Embryonic facial prominence (tissue), 1 donor: ENCODE results near the gene CEP128.

Source experiments
- DNase-seq: peaks from one replicate; pipeline ENCODE4 v3.0.0-alpha.2; 2016; ENCODE audit errors: extremely low spot score

Gene CEP128

GRCh38 chr14:80545935-80546854 is 395.3 kb downstream of the CEP128 start:
- DNase-seq: no peak

DNA sequence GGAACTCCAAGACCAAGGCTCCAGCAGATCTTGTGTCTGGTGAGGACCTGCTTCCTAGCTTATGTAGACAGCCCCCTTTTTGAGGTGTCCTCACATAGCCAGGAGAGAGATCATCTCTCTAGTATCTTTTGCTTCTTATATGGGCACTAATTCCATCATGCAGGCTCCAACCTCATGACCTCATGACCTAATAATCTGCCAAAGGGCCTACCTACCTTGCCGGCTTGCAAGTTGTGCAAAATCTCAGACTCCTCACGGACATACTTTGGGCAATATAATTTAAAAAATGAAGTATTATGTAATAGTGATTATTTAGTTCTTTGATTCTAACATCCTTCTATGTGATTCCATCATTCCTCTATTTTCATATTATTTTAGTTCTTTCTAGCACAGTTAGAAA is 397.2 kb downstream of the CEP128 start:
- no peak for DNase-seq

DNA sequence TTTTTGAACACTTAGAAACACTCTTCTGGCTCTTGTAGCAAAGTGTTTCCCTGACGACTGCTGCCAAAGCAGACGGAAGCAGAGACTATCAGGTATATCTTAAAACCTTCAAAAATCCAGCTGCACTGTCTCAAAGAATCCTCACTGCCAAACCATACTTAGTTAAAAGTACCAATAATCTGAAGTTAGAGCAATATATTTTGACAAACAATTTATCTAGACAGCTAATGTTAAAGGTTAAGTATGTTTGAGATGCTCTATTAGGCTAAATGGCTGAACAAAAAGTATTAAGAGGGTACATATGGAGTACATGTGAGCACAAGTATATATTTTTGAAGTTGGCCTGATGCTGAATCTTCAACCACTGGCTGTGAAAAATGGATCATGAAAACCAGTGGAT is 398.3 kb downstream of the CEP128 start:
- DNase-seq: no peak

GRCh38 chr14:80538633-80539375 is 402.7 kb downstream of the CEP128 start:
- no peak for DNase-seq

DNA sequence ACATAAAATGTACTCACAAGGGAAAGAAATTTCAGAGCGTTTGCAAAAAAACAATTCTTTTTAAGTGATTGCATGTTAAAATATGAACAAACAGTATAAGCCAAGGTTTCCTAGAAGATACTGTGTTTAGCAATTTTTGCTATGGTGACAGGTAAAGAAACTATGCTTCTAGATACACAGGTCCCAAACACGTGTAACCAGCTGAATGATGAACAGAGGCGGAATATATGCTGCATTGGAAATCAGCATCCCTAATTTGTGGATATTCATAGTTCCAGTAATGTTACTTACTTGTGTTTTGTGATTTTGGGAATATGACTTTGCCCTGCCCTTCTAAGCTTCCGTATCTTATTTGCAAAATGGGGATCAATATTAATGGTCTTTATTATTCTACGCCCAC is 403.9 kb downstream of the CEP128 start:
- DNase-seq: no peak

DNA sequence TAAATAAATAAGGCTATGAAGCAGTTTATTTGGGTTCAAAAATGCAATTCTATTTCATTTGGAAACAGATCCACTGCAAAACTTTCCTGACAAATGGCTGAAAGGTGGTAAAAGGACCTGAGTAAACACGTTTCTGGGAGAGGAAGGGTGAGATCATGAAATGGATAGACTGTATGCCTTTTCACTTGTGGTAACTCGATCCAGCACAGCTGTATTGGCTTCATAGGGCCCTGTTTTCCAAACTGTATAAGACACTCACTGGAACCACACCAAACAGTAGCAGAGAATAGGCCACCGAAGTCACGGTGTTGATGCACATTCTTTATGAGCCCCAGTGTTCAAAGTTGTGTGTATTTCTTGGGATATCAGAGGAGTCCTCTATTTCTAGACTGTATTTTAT is 405.1 kb downstream of the CEP128 start:
- no peak for DNase-seq

GRCh38 chr14:80535171-80535570 is 406.4 kb downstream of the CEP128 start:
- no peak for DNase-seq

GRCh38 chr14:80523518-80524117 is 417.9 kb downstream of the CEP128 start:
- no peak for DNase-seq

DNA sequence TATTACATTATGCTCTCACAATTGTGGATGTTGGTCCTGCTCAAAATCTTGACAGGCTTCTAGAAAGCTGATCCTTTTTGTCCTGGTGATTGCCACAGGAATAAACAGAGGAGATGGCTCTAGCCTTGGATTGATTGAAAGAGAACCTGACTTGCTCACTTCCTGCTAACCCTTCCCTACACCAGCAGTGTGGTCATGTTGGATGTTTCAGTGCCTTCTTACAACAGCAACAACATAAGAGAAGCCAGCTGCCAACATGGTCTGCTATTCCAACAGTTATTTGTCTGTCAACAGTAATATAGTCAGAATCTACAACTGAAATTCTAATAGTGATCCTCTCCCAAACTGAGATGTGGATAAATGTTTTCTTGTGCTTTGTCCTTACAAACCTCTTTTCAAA is 418.6 kb downstream of the CEP128 start:
- DNase-seq: no peak

- no peak for DNase-seq
Measured at GRCh38 chr14:80522411-80522810, 419.1 kb downstream of the CEP128 start.

GRCh38 chr14:80521456-80521855 is 420.1 kb downstream of the CEP128 start:
- no peak for DNase-seq

DNA sequence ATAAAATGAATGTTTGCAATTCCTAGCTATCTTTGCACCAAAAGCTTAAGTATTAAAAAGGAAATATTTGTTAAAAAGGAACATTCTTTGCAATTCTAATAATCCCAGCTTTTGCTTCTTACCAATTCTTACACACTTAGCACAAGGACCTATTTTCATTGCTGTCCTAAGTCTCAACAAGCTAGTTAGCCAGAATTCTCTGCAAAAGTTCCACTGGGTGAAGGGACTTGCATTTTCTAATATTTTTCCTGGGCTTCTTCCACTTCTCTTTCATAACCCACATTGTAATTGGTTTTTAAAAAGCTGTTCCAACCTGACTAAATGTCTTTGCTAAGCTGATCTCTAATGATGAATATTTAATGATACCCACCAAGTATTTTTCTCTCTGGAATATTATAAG is 422.5 kb downstream of the CEP128 start:
- DNase-seq: no peak

DNA sequence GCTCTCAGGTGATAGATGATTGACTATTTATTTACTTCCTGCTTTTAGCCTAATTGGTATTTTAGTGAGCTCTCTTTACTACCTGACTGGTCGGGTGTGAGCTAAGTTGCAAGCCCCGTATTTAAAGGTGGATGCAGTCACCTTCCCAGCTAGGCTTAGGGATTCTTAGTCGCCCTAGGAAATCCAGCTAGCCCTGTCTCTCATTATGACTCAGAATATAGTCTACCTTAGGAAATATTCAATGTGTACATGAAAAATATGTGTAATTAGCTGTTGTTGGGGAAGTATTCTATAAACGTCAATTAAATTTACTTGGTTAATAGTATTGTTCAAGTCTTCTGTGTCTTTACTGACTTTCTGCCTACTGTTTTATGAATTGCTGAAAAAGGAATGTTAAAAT is 423.4 kb downstream of the CEP128 start:
- DNase-seq: no peak

DNA sequence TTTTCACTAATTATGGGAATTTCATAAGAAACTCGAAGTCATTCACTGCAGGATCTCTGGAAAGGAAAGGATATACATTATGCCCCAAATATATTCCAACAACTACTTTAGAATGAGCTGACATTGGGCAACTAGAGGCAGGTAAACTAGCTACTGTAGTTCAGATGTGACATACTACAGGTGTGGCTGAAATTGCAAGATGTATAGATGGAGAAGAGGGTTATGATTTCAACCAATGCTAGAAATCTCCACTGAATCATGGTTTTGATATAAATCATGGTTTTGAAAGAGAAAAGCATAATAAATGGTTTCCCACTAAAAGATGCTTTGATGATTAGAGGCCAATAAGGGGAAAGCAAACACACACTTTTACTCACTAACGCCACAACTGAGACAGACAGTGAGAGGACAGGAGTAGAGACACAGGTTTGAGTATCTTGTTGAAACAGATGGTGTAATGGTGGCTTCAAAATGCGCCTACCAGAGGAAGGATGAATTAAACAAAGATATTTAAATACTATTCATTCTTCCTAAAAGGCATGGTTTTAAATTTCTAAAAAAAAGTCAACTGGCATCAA is 434.2 kb downstream of the CEP128 start:
- no peak for DNase-seq

DNA sequence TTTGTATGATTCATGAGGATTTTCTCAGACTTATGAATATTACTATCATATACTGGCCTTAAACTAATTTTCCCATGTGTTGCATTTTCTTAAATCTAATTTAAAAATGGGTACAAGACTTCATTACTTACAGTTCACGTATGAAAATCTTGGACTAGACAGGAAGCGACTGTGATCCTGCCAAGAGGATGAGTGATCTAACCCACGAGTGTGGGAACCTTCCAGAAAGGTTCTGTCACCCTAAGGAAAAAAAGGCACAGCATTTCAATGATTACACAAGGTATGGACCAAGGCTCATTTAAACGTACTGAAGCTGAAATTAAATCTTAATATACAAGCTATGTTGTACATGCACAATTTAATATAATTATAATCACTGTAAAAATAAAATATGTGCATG is 436.8 kb downstream of the CEP128 start:
- DNase-seq: no peak

DNA sequence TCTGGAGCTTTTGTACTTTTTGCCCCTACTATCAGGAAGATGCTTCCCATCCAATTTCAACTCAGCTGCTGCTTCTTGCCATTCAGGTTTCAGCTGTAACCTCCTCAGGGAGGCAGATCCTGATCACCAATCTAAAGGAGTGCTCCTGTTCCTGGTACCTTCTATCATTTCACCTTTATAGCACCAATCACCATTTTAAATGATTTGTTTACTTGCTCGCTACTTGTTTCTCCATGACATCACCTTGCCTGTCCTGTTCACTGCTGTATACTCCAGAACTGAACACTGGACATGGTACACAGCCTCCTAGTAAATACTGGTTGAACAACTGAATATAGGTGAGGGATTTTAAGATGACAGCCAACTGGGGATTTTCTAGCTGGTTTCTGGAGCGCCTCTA is 443.0 kb downstream of the CEP128 start:
- no peak for DNase-seq

DNA sequence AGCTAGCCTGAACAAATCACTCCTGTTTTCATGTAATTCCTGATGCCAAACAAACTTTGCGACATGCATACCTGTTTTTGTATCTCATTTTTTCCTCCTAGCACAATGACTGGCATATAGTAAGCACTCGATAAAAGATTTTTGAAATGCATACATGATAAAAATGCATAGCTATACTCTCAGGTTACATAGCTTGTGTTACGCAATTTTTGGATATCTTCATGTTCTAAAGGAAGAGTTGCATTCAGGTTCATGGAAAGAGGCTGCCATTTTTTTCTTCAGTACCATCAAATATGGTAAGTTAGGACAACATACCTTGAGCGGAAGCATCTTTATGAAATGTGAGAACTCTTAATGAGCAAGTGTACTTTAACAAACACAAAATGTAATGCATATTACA is 445.4 kb downstream of the CEP128 start:
- no peak for DNase-seq

- DNase-seq: no peak
Measured at GRCh38 chr14:80494769-80495168, 446.8 kb downstream of the CEP128 start.

DNA sequence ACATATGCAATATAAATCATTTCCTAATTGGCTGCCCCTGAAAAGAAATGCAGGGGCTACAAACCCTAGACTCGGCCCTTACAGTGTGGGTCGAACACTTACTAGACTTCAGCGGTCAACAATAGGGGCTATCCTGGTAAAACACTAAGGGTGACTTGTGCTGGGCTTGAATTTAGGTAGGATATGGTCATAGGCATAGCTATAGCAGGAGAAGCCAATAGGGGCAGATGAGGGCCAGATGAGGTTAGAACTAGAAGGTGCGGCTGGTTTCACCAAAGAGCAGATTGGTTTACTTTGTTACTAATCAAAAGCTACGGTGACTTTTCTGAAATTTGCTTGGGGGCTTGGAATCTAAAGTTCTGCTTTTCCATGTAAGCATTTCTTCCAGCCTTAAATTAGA is 447.9 kb downstream of the CEP128 start:
- no peak for DNase-seq

- no peak for DNase-seq
Measured at GRCh38 chr14:80491650-80492049, 449.9 kb downstream of the CEP128 start.

- DNase-seq: no peak
Measured at GRCh38 chr14:80491131-80491530, 450.4 kb downstream of the CEP128 start.

DNA sequence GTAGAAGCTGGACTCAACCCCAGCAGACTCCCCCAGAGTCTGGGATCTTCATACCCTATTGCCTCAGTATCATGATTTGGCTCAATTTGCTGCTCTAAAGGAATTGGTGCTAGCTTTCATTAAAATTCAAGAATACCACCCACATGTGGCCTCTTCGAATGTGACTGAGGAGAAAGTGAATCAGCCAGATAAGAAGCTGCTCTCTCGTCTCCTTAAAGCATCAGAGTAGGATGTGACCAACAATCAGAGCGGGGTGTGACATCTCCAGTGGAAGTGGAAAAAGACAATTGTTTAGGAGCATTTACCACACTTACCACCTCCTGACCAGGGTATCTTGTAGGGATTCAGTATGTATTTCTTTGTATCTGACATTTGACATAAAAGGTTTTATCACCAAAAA is 452.0 kb downstream of the CEP128 start:
- no peak for DNase-seq
